Muscle layer of duodenum (tissue), 2 donors: ENCODE measurements around the gene ATG10.
"Not testable (repeated sequence)": the region's sequence is repeated elsewhere in the genome, so short reads cannot be mapped to it uniquely, and the experiment has no call there.

ENCODE experiments used
- H3K27ac ChIP-seq: one replicate; pipeline ENCODE4 v1.7.0; 2013; ENCODE audit warnings: mild to moderate bottlenecking, low read length
- H3K27me3 ChIP-seq: one replicate; pipeline ENCODE4 v1.7.0; 2013; ENCODE audit warnings: low read depth, mild to moderate bottlenecking, control low read depth, low read length
- H3K36me3 ChIP-seq, 2 donors: one replicate each; pipeline ENCODE4 v1.7.0; 2013; ENCODE audit warnings: low read length in 2 of 2, control low read depth in 1 of 2, mild to moderate bottlenecking in 1 of 2; ENCODE audit not compliant: insufficient read depth in 2 of 2, control insufficient read depth in 1 of 2
- H3K4me1 ChIP-seq, 2 donors: one replicate each; pipeline ENCODE4 v1.7.0; 2013; ENCODE audit warnings: low read length in 2 of 2, mild to moderate bottlenecking in 2 of 2, control low read depth in 1 of 2, moderate library complexity in 1 of 2; ENCODE audit not compliant: insufficient read depth in 2 of 2, control insufficient read depth in 1 of 2
- H3K4me3 ChIP-seq, 2 donors: one replicate each; pipeline ENCODE4 v1.7.0; 2013; ENCODE audit warnings: low read length in 2 of 2, low read depth in 1 of 2, mild to moderate bottlenecking in 1 of 2
- H3K9me3 ChIP-seq, 2 donors: one replicate each; pipeline ENCODE4 v1.7.0; 2013; ENCODE audit warnings: low read length in 2 of 2, control low read depth in 1 of 2, mild to moderate bottlenecking in 1 of 2; ENCODE audit not compliant: control insufficient read depth in 1 of 2
- donor health status: healthy.

The ATG10 gene

DNA sequence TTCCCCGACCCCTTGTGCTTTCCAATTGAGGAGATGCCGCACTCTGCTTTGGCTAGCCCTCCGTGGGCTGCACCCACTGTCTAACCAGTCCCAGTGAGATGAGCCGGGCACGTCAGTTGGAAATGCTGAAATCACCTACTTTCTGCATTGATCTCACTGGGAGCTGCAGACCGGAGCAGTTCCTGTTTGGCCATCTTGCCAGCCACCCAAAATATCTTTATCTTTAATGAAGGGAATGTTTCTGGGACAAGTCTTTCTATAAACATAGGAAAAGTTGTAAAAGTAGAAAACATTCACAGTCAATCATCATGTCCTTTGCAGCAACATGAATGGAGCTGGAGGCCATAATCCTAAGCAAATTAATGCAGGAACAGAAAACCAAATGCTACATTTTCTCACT lies 158.8 kb downstream of the ATG10 start:
- Histone ChIP-seq H3K4me3 (no peak overlapping the region), H3K9me3 (peaks cover 0 to 4% of the 10 kb centered on the region in 2 donors), H3K27ac (no peak overlapping the region), H3K36me3 (no peaks in the 10 kb centered on the region), H3K4me1 (no peaks in the 10 kb centered on the region), H3K27me3 (no peaks in the 10 kb centered on the region)

DNA sequence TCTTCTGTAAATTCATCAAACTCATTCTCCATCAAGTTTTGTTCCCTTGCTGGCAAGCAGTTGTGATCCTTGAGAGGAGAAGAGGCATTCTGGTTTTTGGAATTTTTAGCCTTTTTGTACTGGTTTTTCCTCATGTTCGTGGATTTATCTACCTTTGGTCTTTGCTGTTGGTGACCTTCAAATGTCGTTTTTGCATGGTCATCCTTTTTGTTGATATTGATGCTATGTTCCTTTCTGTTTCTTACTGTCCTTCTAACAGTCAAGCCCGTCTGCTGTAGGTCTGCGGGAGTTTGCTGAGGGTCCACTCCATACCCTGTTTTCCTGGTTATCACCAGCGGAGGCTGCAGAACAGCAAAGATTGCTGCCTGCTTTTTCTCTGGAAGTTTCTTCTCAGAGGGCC lies 165.4 kb downstream of the ATG10 start:
- Histone ChIP-seq H3K36me3 (no peaks in the 10 kb centered on the region), H3K27me3 (no peaks in the 10 kb centered on the region)

DNA sequence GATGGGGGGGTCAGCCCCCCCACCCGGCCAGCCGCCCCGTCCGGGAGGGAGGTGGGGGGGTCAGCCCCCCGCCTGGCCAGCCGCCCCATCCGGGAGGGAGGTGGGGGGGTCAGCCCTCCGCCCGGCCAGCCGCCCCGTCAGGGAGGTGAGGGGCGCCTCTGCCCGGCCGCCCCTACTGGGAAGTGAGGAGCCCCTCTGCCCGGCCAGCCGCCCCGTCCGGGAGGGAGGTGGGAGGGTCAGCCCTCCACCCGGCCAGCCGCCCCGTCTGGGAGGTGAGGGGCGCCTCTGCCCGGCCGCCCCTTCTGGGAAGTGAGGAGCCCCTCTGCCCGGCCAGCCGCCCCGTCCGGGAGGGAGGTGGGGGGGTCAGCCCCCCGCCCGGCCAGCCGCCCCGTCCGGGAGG lies 168.0 kb downstream of the ATG10 start:
- not testable (repeated sequence) for H3K27ac ChIP-seq, H3K4me1 ChIP-seq, H3K36me3 ChIP-seq, H3K9me3 ChIP-seq, H3K4me3 ChIP-seq, H3K27me3 ChIP-seq

More for the DNA sequence above, 165.4 kb downstream of the ATG10 start:
- H3K4me1 ChIP-seq, result no peaks in the 10 kb centered on the region
- no peak overlapping the region for H3K27ac ChIP-seq
- peaks cover 0 to 4% of the 10 kb centered on the region in 2 donors for H3K9me3 ChIP-seq
- H3K4me3 ChIP-seq, result no peak overlapping the region

DNA sequence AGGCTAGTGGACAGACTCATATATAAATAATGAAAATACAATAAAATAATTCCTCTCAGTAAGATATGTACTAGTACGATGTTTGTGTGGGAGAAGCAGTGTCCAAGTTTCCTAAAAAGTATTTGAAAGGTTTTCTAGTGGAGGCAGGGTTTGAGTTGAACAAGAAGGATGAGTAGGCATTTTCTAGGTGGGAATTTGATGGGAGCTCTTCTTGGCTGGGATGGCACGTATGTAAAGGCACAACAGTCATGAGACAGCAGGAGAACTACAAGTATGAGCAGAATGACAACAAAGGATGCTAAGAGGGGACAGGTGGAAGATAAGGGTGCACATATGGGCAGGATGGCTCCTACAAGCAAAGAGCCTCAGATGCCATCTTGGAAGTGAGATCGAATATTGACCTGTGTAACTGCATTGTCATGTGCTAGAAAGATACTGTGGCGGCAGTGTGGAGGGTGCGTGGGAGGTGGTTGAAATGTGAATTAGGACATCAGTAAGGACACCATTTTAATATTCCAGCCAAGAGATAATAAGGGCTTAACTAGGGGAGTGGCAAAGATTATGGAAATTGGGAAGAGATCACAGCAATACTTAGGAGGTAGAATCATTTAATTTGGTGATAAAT lies 170.5 kb downstream of the ATG10 start:
- peaks cover 0 to under 1% of the 10 kb centered on the region in 2 donors for H3K9me3 ChIP-seq
- H3K4me3 ChIP-seq, result no peak overlapping the region
- H3K27me3 ChIP-seq, result no peaks in the 10 kb centered on the region
- no peaks in the 10 kb centered on the region for H3K4me1 ChIP-seq
- no peak overlapping the region for H3K27ac ChIP-seq
- no peaks in the 10 kb centered on the region for H3K36me3 ChIP-seq

DNA sequence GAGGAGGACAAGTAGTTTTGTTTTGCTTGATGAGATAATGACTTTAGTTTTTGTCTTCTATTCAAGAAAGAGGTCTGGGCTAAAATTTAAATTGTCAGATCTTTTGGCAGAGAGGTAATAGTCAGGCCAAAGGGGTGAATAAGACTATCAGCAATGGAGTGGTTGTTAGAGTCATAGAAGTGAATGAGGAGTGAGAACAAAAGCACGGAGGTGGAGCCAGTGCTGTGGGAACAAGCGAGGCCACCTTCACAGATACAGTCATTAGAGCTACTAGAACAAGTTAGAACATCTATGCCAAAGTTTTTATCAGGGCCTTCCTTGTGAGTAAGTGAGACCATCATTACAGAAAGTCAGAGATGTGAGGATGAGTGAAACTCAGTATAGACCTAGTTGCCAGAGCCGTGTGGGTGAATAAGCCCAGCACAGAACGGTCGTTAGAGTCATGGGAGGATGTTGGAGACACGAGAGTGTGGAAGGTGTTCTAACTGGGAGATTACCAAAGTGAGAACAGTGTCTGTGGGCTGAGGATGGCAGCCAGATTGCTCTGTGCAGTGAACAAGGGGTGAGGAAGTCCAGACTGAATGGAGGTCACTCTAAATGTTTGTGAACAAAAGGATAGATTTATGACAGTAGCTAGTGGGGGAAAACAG lies 171.2 kb downstream of the ATG10 start:
- Histone ChIP-seq H3K4me1 (no peaks in the 10 kb centered on the region), H3K9me3 (no peaks in the 10 kb centered on the region), H3K27ac (no peak overlapping the region), H3K27me3 (no peaks in the 10 kb centered on the region), H3K36me3 (no peaks in the 10 kb centered on the region), H3K4me3 (no peak overlapping the region)

DNA sequence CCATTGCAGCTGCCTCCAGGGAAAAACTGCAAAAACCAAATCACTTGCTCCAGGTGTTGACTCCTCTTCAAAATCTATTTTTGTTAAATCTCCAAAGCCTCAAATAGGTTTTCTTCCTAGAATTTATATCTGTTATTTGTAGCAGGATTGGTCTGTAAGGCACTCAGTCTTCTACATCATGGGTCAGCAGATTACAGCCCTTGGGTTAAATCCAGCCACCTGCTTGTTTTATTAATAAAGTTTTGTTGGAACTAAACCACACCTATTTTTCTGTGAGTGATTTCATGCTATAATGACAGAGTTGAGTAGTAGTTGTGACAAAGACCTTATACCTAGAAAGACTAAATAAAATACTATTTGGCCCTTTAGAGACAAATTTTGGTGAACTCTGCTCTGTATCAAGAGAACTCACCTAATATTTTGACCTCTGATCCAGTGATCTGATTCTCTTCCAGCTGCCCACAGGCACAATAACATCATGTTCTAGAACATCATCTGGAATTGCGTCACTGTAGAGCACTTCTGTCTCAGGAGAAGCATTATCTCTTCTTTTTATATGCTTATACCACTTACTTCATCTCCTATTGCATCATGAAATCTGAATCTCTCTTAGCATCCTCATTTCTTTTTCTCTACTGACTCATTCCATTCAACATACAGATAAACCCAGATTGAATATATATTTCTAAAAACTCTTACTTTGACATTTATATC lies 176.2 kb downstream of the ATG10 start:
- no peak overlapping the region for H3K27ac ChIP-seq
- no peak overlapping the region for H3K4me3 ChIP-seq
- no peaks in the 10 kb centered on the region for H3K36me3 ChIP-seq
- no peaks in the 10 kb centered on the region for H3K4me1 ChIP-seq
- no peaks in the 10 kb centered on the region for H3K9me3 ChIP-seq
- no peaks in the 10 kb centered on the region for H3K27me3 ChIP-seq

DNA sequence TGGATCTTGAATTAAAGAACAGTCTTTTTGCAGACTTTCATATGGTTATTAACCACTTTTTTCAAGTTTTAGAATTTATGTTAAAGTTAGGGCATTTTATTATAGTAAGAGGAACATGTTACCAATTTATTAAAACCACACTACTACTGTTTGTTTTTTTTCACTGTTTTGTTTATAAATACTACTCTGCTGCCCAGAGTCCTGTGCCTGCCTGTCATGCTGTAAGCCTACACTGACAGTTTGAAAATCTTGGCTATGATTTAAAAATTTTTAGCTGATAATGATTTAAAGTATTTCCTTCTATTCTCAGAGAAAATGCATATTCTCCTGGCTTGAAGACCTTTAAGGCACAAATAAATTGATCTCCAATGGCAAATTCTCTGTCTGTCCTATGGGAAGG lies 177.6 kb downstream of the ATG10 start:
- no peak overlapping the region for H3K27ac ChIP-seq

DNA sequence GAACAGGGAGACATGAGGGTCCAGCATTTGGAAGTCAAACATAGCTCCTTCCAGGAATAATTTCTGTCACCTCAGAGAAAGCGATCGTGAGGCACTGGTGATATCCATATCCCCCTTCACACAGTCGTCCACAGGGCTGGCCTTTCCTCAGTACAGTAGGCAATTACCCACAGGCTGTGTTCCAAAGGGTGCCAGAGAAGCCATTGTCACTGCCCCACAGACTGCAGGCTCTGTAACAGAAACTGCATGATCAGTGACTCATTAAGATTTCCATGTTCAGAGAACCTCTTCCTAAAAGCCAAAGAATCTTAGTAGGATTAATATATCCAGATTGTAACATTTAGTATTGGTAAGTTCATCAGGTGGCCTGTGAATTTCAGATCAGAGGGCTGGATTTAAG lies 178.7 kb downstream of the ATG10 start:
- H3K36me3 ChIP-seq, result no peaks in the 10 kb centered on the region
- no peaks in the 10 kb centered on the region for H3K27me3 ChIP-seq
- no peak overlapping the region for H3K27ac ChIP-seq
- no peak overlapping the region for H3K4me3 ChIP-seq
- no peaks in the 10 kb centered on the region for H3K9me3 ChIP-seq
- no peaks in the 10 kb centered on the region for H3K4me1 ChIP-seq

More for the DNA sequence above, 177.6 kb downstream of the ATG10 start:
- Histone ChIP-seq H3K27me3 (no peaks in the 10 kb centered on the region), H3K36me3 (no peaks in the 10 kb centered on the region), H3K9me3 (no peaks in the 10 kb centered on the region), H3K4me3 (no peak overlapping the region), H3K4me1 (no peaks in the 10 kb centered on the region)

DNA sequence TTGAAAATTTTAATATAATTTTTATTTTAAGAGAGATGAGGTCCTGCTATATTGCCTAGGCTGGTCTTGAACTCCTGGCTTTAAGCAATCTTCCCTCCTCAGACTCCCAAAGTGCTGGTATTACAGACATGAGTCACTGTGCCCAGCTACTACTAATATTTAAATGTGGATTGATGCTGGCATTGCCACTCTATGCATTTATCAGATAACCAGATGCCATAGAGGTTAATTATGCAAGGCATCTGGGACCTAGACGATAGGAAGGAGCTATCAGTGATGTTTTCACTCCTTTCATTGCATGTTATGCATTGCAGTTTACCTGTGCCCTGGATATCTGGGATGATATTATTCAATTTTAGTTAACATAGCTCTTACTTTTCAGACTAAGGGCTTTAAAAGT lies 179.4 kb downstream of the ATG10 start:
- Histone ChIP-seq H3K9me3 (no peaks in the 10 kb centered on the region), H3K4me1 (no peaks in the 10 kb centered on the region), H3K4me3 (no peak overlapping the region), H3K36me3 (no peaks in the 10 kb centered on the region), H3K27ac (no peak overlapping the region), H3K27me3 (no peaks in the 10 kb centered on the region)

DNA sequence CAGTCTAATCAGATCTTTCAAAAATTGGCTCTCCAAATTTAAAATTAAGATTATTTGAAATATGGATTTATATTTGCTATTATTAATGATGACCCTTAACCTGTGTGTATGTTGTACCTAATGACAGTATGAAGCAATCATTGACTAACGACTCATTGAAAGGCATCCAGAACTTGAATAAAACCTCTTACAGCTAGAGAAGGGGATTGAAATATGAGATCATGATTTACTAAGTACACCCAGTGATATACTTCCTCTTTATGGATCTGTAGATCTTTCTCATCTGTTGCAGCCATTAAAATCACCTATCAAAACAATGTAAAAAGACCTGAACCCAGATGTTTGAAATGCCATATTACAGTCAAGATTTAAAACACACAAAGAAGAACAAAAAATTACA lies 179.8 kb downstream of the ATG10 start:
- H3K9me3 ChIP-seq, result no peaks in the 10 kb centered on the region
- H3K27ac ChIP-seq, result no peak overlapping the region
- H3K36me3 ChIP-seq, result no peaks in the 10 kb centered on the region
- no peaks in the 10 kb centered on the region for H3K4me1 ChIP-seq
- H3K4me3 ChIP-seq, result no peak overlapping the region
- no peaks in the 10 kb centered on the region for H3K27me3 ChIP-seq

DNA sequence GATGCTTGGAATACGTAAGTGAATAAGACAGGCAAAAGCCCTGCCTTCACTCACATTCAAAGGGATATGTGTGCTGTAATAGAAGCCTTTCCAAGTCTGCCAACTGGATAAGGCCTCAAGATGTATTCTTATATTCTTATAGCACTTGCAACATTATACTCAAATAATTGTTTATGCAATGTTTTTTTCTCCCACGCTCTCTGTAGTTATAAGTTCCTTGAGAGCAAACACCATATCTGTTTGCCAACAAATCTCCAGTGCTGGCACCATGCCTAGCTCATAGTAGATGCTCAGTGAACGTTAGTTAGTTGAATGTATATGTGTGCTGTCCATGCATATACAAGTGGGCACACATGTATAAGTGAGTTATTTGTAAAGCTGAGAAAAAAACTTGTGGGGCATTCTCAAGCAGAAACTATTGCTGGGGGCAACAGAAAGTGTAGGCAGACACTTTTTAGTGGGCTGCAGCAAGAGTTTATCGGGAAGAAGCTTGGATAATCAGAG lies 181.2 kb downstream of the ATG10 start:
- Histone ChIP-seq H3K27me3 (no peaks in the 10 kb centered on the region), H3K27ac (no peak overlapping the region), H3K4me1 (no peaks in the 10 kb centered on the region), H3K36me3 (no peaks in the 10 kb centered on the region), H3K4me3 (no peak overlapping the region), H3K9me3 (no peaks in the 10 kb centered on the region)
